Vagina (tissue), 2 donors: ENCODE data around the gene TMEM219. TPM values are rescaled to one million over a fixed set of nuclear protein-coding genes. Genes with fewer than 3 reads are reported as not detected.

ENCODE experiments used
- DNase-seq, 2 donors: peaks; one replicate each; pipeline ENCODE4 v3.0.0-alpha.2; 2017; ENCODE audit errors: extremely low spot score in 2 of 2
- H3K27ac ChIP-seq: fragments of 200-600 bp; sonication (generic); one replicate; pipeline ENCODE4 v1.5.1; 2019
- H3K27me3 ChIP-seq: fragments of 200-600 bp; sonication (generic); one replicate; pipeline ENCODE4 v1.5.1; 2019
- H3K36me3 ChIP-seq, 2 donors: fragments of 200-600 bp; sonication (generic); one replicate each; pipeline ENCODE4 v1.5.1; 2017 to 2019
- H3K4me1 ChIP-seq: fragments of 200-600 bp; sonication (generic); one replicate; pipeline ENCODE4 v1.5.1; 2019
- H3K4me3 ChIP-seq, 2 donors: fragments of 200-600 bp; sonication (generic); 1 replicate in 1 of 2; 2 replicates in 1 of 2; pipeline ENCODE4 v1.5.1; 2016 to 2019
- H3K9me3 ChIP-seq: fragments of 200-600 bp; sonication (generic); one replicate; pipeline ENCODE4 v1.5.1; 2019
- POLR2A ChIP-seq, 2 donors: fragments of 450-650 bp; IDR thresholded peaks; one replicate each; pipeline ENCODE4 v1.6.1; 2017; ENCODE audit warnings: antibody characterized with exemption in 2 of 2, mild to moderate bottlenecking in 2 of 2, moderate library complexity in 2 of 2
- POLR2AphosphoS5 ChIP-seq, 2 donors: sonication (generic); formaldehyde crosslinking; IDR thresholded peaks; one replicate each; pipeline ENCODE4 v1.9.0; 2017; ENCODE audit warnings: antibody characterized with exemption in 2 of 2, mild to moderate bottlenecking in 2 of 2, low read depth in 1 of 2; ENCODE audit not compliant: insufficient read depth in 1 of 2
- intact Hi-C: fragments of 100-400 bp; cut with DNase I; formaldehyde crosslinking; loops from one replicate; pipeline ENCODE4 v1.15.1; 2023
- total RNA-seq: library from RNA; depleted of rRNA; stranded (reverse); fragments of >200 nt; gene quantifications from one replicate; pipeline ENCODE4 v1.2.3, GENCODE V29; 2016
- TF ChIP-seq, protein P1 (sequence below), 3 experiments: fragments of 450-650 bp in 2 of 3; fragments of 200-600 bp in 1 of 3; sonication (generic) in 1 of 3; IDR thresholded peaks; one replicate each; pipeline ENCODE4 v1.5.1; 2017 to 2019; ENCODE audit warnings: antibody characterized with exemption in 3 of 3, mild to moderate bottlenecking in 2 of 3, moderate library complexity in 2 of 3

Gene TMEM219
- total RNA-seq, 1 donor from 2014 or later: 85.7 TPM

DNA sequence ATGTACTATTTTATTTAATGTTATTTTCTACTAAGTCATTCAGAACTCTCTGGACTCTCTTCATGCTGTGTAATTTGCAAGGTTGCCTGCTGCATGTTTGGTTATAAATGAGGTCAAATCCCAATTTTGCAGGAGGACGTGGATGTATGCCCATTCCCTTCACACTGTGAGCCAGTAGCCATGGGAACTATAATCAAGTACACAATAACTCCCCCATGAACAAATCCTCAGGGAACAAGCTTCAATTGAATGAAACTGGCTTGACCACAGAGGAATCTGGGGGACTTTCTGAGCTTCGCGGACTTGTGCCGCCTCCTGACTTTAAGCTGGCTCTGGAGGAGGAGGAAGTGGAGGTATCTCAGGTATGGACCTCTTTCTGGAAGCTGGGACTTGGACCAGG is 21.2 kb upstream of the TMEM219 start:
- no peak overlapping the region for H3K4me3 ChIP-seq
- DNase-seq: no peak
- H3K36me3 ChIP-seq: no peaks in the 10 kb centered on the region
- intact Hi-C loops: no loop called here
- H3K4me1 ChIP-seq: peaks cover 19% of the 10 kb centered on the region
- H3K9me3 ChIP-seq: no peaks in the 10 kb centered on the region
- H3K27me3 ChIP-seq: no peaks in the 10 kb centered on the region
- H3K27ac ChIP-seq: no peak overlapping the region
- TF ChIP-seq POLR2A (IDR thresholded peaks at IDR 0.05) (no peak), POLR2AphosphoS5 (IDR thresholded peaks at IDR 0.05; ENCODE audit: insufficient read depth in 1 of 2, low read depth in 1 of 2) (no peak)
- TF ChIP-seq, protein P1, sequence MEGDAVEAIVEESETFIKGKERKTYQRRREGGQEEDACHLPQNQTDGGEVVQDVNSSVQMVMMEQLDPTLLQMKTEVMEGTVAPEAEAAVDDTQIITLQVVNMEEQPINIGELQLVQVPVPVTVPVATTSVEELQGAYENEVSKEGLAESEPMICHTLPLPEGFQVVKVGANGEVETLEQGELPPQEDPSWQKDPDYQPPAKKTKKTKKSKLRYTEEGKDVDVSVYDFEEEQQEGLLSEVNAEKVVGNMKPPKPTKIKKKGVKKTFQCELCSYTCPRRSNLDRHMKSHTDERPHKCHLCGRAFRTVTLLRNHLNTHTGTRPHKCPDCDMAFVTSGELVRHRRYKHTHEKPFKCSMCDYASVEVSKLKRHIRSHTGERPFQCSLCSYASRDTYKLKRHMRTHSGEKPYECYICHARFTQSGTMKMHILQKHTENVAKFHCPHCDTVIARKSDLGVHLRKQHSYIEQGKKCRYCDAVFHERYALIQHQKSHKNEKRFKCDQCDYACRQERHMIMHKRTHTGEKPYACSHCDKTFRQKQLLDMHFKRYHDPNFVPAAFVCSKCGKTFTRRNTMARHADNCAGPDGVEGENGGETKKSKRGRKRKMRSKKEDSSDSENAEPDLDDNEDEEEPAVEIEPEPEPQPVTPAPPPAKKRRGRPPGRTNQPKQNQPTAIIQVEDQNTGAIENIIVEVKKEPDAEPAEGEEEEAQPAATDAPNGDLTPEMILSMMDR (IDR thresholded peaks at IDR 0.05): no peak

DNA sequence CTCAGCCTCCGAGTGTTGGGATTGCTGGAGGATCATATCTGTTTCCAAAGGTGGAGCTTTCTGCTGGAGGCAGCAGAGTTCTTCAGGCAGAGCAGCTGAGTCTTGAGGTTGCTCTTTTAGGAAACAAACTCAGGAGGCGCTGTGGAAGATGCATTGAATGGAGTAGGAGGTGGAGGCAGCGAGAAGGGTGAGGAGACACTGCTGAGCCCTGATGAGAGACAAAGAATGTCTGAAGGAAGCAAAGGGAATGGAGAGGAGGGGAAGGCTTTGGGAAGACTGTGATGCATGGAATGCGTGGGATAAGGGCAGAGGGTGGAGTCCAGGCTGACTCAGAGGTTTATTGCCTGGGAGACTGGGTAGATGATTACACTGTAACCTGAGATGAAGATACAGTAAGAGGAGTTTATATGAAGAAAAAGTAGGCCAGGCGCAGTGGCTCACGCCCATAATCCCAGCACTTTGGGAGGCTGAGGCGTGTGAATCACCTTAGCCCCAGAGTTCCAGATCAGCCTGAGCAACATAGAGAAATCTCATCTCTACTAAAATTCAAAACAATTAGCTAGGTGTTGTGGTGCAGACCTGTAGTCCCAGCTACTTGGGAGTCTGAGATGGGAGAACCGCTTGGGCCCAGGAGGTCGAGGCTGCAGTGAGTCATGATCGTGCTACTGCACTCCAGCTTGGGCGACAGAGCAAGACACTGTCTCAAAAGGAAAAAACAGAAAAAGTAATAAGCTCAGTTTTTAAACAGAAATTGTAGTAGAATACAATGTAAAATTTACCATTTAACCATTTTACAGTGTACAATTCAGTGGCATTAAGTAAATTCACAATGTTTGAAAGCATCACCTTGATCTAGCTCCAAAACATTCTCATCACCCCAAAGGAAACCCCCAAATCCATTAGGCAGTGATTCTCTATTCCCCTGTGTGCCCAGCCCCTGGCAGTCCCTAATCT is 17.8 kb upstream of the TMEM219 start:
- intact Hi-C loops: no loop called here
- Histone ChIP-seq H3K36me3 (no peaks in the 10 kb centered on the region), H3K4me1 (peaks cover 19% of the 10 kb centered on the region), H3K27ac (peak overlapping the region; percentile 55), H3K27me3 (no peaks in the 10 kb centered on the region), H3K9me3 (no peaks in the 10 kb centered on the region), H3K4me3 (no peak overlapping the region)
- DNase-seq: peak in 1 of 2 donors; percentile 94
- TF ChIP-seq POLR2AphosphoS5 (IDR thresholded peaks at IDR 0.05; ENCODE audit: insufficient read depth in 1 of 2, low read depth in 1 of 2): peak in 1 of 2 donors; percentile 84
- TF ChIP-seq, protein P1 (IDR thresholded peaks at IDR 0.05): no peak

DNA sequence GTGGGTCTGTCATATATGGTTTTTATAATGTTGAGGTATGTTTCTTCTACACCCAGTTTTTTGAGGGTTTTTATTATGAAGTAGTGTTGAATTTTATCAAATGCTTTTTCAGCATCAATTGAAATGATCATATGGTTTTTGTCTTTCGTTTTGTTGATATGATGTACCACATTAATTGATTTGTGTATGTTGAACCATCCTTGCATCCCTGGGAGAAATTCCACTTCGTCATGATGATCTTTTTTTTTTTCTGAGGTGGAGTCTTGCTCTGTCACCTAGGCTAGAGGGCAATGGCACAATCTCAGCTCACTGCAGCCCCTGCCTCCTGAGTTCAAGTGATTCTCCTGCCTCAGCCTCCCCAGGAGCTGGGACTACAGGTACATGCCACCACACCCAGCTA is 14.0 kb upstream of the TMEM219 start:
- H3K27me3 ChIP-seq: no peaks in the 10 kb centered on the region
- H3K27ac ChIP-seq: no peak overlapping the region
- DNase-seq: no peak
- TF ChIP-seq POLR2A (IDR thresholded peaks at IDR 0.05): no peak
- no peak for TF ChIP-seq POLR2AphosphoS5 (IDR thresholded peaks at IDR 0.05; ENCODE audit: insufficient read depth in 1 of 2, low read depth in 1 of 2)
- TF ChIP-seq, protein P1 (IDR thresholded peaks at IDR 0.05): no peak
- H3K9me3 ChIP-seq: no peaks in the 10 kb centered on the region
- H3K36me3 ChIP-seq: no peaks in the 10 kb centered on the region
- H3K4me1 ChIP-seq: peaks cover 19% of the 10 kb centered on the region
- intact Hi-C loops: no loop called here
- H3K4me3 ChIP-seq: no peak overlapping the region

DNA sequence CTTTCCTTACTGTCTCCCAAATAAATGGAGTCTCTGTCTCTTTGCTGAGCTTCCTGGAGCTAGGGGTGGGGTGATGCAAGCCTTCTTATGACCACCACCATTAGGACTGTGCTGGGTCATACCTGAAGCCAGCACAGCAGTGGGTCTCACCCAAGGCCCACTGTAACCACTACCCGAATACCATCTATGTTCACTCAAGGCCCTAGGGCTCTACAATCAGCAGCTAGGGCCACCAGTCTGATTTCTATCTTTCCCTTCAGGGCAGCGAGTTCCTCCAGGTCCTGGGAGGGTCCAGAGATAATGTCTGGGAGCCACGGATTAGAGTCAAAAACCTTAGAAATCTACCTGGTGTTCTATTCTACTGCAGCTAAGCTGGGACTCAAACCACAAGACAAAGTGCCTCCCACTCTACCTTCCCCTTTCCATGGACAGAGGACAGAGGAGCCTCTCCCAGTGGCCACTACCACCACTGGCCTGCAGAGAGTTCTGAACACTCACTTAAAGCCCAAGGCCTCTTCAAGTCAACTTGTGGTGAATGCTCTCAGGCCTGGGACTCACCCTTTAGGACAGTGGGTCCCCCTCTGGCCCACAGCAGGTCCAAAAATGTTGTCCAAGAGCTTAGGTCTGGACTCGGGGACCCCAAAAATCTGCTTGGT is 10.9 kb upstream of the TMEM219 start:
- H3K27me3 ChIP-seq: no peaks in the 10 kb centered on the region
- TF ChIP-seq, protein P1 (IDR thresholded peaks at IDR 0.05): no peak
- no peak for TF ChIP-seq POLR2A (IDR thresholded peaks at IDR 0.05)
- TF ChIP-seq POLR2AphosphoS5 (IDR thresholded peaks at IDR 0.05; ENCODE audit: insufficient read depth in 1 of 2, low read depth in 1 of 2): no peak
- no peak for DNase-seq
- intact Hi-C loops: loop anchor here (10.0 kb wide), 1 partner anchor 96 kb away; no protein-coding TSS in a partner anchor
- H3K9me3 ChIP-seq: no peaks in the 10 kb centered on the region
- H3K36me3 ChIP-seq: no peaks in the 10 kb centered on the region
- no peaks in the 10 kb centered on the region for H3K4me1 ChIP-seq
- no peak overlapping the region for H3K27ac ChIP-seq
- no peak overlapping the region for H3K4me3 ChIP-seq
